HCT116 (cell line): Measurements from ENCODE around the gene COX5B. TPM values are rescaled to one million over a fixed set of nuclear protein-coding genes. Genes with fewer than 3 reads are reported as not detected.

Experiments
- ATAC-seq: fragments of 200-7000 bp; cut with Tn5 transposase; 2 replicates; pipeline ENCODE4 v1.9.1; 2020; ENCODE audit warnings: mild to moderate bottlenecking, moderate library complexity
- BruUV-seq: library from RNA; stranded (reverse); fragments of 400-500 nt; replicated peaks from 2 replicates; lab custom pipeline; 2021; lab: Mats Ljungman, UMichigan
- CTCF ChIA-PET: fragments of 300-600 bp; sonication (Branson Sonifier 250); formaldehyde crosslinking; loops from one replicate; lab custom pipeline; 2021; ENCODE audit warnings: antibody characterized with exemption; lab: Charles Lee
- POLR2A ChIA-PET: fragments of 300-600, 350-600 bp; sonication (Branson Sonifier 250); formaldehyde crosslinking; loops from one replicate; lab custom pipeline; 2021; ENCODE audit warnings: antibody characterized with exemption; lab: Charles Lee
- RAD21 ChIA-PET, 2 experiments: fragments of 300-600 bp; sonication (Branson Sonifier 250); formaldehyde crosslinking; loops; one replicate each; lab custom pipeline; 2023; ENCODE audit warnings: low total read pairs in 2 of 2; ENCODE audit not compliant: uncharacterized antibody in 2 of 2, unreplicated experiment in 2 of 2, low non-redundant PET in 1 of 2; lab: Charles Lee
- DNase-seq: peaks from one replicate; pipeline ENCODE4 v3.0.0-alpha.2; 2010; ENCODE audit warnings: low read depth, low spot score
- H2AFZ ChIP-seq: fragments of 200-600 bp; shearing (Covaris generic), sonication (generic); 2 replicates; pipeline ENCODE4 v1.6.1; 2017; ENCODE audit warnings: low read depth, mixed run types, mixed read lengths, antibody characterized with exemption, low read length; ENCODE audit not compliant: poor library complexity, severe bottlenecking
- H3K27ac ChIP-seq: 2 replicates; pipeline ENCODE4 v1.5.1; 2012; ENCODE audit warnings: low read depth, low read length
- H3K27me3 ChIP-seq: fragments of 200-600 bp; sonication (generic); 2 replicates; pipeline ENCODE4 v1.6.1; 2016; ENCODE audit warnings: mixed run types, low read length, mixed read lengths; ENCODE audit not compliant: insufficient read depth
- H3K36me3 ChIP-seq, 2 experiments: fragments of 200-500 bp in 1 of 2; fragments of 200-600 bp in 1 of 2; sonication (Bioruptor generic) in 1 of 2; sonication (generic) in 1 of 2; 2 replicates each; pipeline versions ENCODE4 v1.5.1 to v1.6.1; 2014 to 2016; ENCODE audit warnings: low read length in 2 of 2, inconsistent platforms in 1 of 2, mixed read lengths in 1 of 2, mixed run types in 1 of 2; ENCODE audit not compliant: insufficient read depth in 2 of 2, control insufficient read depth in 1 of 2
- H3K4me1 ChIP-seq, 2 experiments: fragments of 200-600 bp in 1 of 2; sonication (generic) in 1 of 2; 2 replicates each; pipeline versions ENCODE4 v1.5.1 to v1.6.1; 2012 to 2017; ENCODE audit warnings: low read length in 2 of 2, inconsistent platforms in 1 of 2, mild to moderate bottlenecking in 1 of 2, mixed read lengths in 1 of 2, mixed run types in 1 of 2, moderate library complexity in 1 of 2; ENCODE audit not compliant: insufficient read depth in 2 of 2, control insufficient read depth in 1 of 2
- H3K4me2 ChIP-seq: fragments of 200-600 bp; sonication (generic); 2 replicates; pipeline ENCODE4 v1.6.1; 2017; ENCODE audit warnings: mixed run types, low read length, mixed read lengths
- H3K4me3 ChIP-seq, 2 experiments: fragments of 200-600 bp in 1 of 2; sonication (generic) in 1 of 2; replicated peaks in 1 of 2; 2 replicates each; pipeline ENCODE4 v1.5.1; 2011 to 2016; ENCODE audit warnings: low read length in 2 of 2, control low read depth in 1 of 2, low read depth in 1 of 2, mild to moderate bottlenecking in 1 of 2, mixed read lengths in 1 of 2, mixed run types in 1 of 2
- H3K79me2 ChIP-seq: fragments of 200-600 bp; sonication (generic); 2 replicates; pipeline ENCODE4 v1.6.1; 2017; ENCODE audit warnings: mild to moderate bottlenecking, mixed run types, low read length, moderate library complexity, mixed read lengths; ENCODE audit not compliant: insufficient read depth
- H3K9ac ChIP-seq: fragments of 200-600 bp; sonication (generic); 2 replicates; pipeline ENCODE4 v1.6.1; 2016; ENCODE audit warnings: low read length, mixed read lengths
- H3K9me2 ChIP-seq: fragments of 200-600 bp; sonication (generic), shearing (Covaris generic); 2 replicates; pipeline ENCODE4 v1.6.1; 2017; ENCODE audit warnings: mixed run types, mild to moderate bottlenecking, moderate library complexity; ENCODE audit not compliant: insufficient read depth
- H3K9me3 ChIP-seq, 2 experiments: fragments of 200-500 bp in 1 of 2; fragments of 200-600 bp in 1 of 2; sonication (Bioruptor generic) in 1 of 2; sonication (generic) in 1 of 2; 2 replicates each; pipeline ENCODE4 v1.6.1; 2014 to 2017; ENCODE audit warnings: low read length in 2 of 2, mixed read lengths in 2 of 2, inconsistent platforms in 1 of 2, low read depth in 1 of 2, mild to moderate bottlenecking in 1 of 2, mixed run types in 1 of 2, moderate library complexity in 1 of 2; ENCODE audit not compliant: control insufficient read depth in 1 of 2, insufficient read depth in 1 of 2
- H4K20me1 ChIP-seq: fragments of 200-600 bp; sonication (generic), shearing (Covaris generic); 2 replicates; pipeline ENCODE4 v1.6.1; 2017; ENCODE audit warnings: mixed run types, mild to moderate bottlenecking, moderate library complexity; ENCODE audit not compliant: insufficient read depth
- CEBPB ChIP-seq: IDR thresholded peaks from 2 replicates; pipeline ENCODE4 v1.6.1; 2012; ENCODE audit warnings: low read depth
- ELF1 ChIP-seq: IDR thresholded peaks from 2 replicates; pipeline ENCODE4 v1.6.1; 2012; ENCODE audit warnings: low read depth, borderline replicate concordance
- FOSL1 ChIP-seq: IDR thresholded peaks from 2 replicates; pipeline ENCODE4 v1.6.1; 2012; ENCODE audit warnings: low read depth
- TCF7L2 ChIP-seq: IDR thresholded peaks from 2 replicates; pipeline ENCODE4 v1.7.0; 2011; ENCODE audit warnings: borderline replicate concordance, inconsistent platforms; ENCODE audit not compliant: insufficient read depth, insufficient read length; ENCODE audit errors: extremely low read depth
- ZBTB33 ChIP-seq: IDR thresholded peaks from 2 replicates; pipeline ENCODE4 v1.6.1; 2011; ENCODE audit warnings: mild to moderate bottlenecking, low read length, moderate library complexity; ENCODE audit not compliant: insufficient replicate concordance; ENCODE audit errors: extremely low read depth
- intact Hi-C: fragments of 100-400 bp; cut with micrococcal nuclease; formaldehyde crosslinking; loops from 2 replicates; pipeline ENCODE4 v1.10.0; 2022
- total RNA-seq: library from RNA; stranded (reverse); gene quantifications from one replicate; pipeline ENCODE4 v1.2.1, GENCODE V29; 2021; ENCODE audit not compliant: unreplicated experiment

Gene COX5B
- total RNA-seq, 1 experiment from 2014 or later, result 283 TPM

GRCh38 chr2:97673182-97673914 lies 27.5 kb downstream of the COX5B start:
- DNase-seq, result no peak
- no TSS peak for BruUV-seq
- POLR2A ChIA-PET, result interaction anchor here (1.2 kb wide), 1 partner anchor 9 kb away, joined by 3 read pairs; the partner anchor contains the start of gene ACTR1B

GRCh38 chr2:97673915-97674283 lies 28.0 kb downstream of the COX5B start:
- Histone ChIP-seq H3K9me3 (no peaks in the 10 kb centered on the region), H3K4me3 (no peak overlapping the region), H3K79me2 (no peaks in the 10 kb centered on the region), H3K4me1 (no peaks in the 10 kb centered on the region), H4K20me1 (no peaks in the 10 kb centered on the region), H3K36me3 (no peaks in the 10 kb centered on the region), H3K9me2 (no peaks in the 10 kb centered on the region), H2AFZ (no peak overlapping the region), H3K9ac (no peak overlapping the region), H3K27me3 (no peaks in the 10 kb centered on the region), H3K4me2 (no peak overlapping the region), H3K27ac (no peak overlapping the region)
- CTCF ChIA-PET, result interaction anchor here (1.7 kb wide), 1 partner anchor 9 kb away, joined by 7 read pairs; no protein-coding TSS in a partner anchor
- POLR2A ChIA-PET, result no interaction called here
- BruUV-seq, result no TSS peak
- ATAC-seq (no peak), DNase-seq (no peak)
- intact Hi-C loops, result no loop called here
- RAD21 ChIA-PET, result no interaction called here
- no peak for TF ChIP-seq ELF1
- TF ChIP-seq CEBPB, result no peak

More at GRCh38 chr2:97673182-97673914, 27.5 kb downstream of the COX5B start:
- Histone ChIP-seq H3K4me3 (no peak overlapping the region), H3K9me3 (no peaks in the 10 kb centered on the region), H3K9ac (no peak overlapping the region), H3K79me2 (no peaks in the 10 kb centered on the region), H3K36me3 (no peaks in the 10 kb centered on the region), H2AFZ (no peak overlapping the region), H3K4me1 (no peaks in the 10 kb centered on the region), H3K4me2 (no peak overlapping the region), H3K27me3 (no peaks in the 10 kb centered on the region)
- no peak for ATAC-seq
- intact Hi-C loops, result no loop called here
- RAD21 ChIA-PET, result no interaction called here
- CTCF ChIA-PET, result interaction anchor here (1.7 kb wide), 1 partner anchor 9 kb away, joined by 7 read pairs; no protein-coding TSS in a partner anchor
- TF ChIP-seq FOSL1 (no peak), TCF7L2 (no peak), ZBTB33 (no peak)
- TF ChIP-seq, all 23 proteins: peak for 0
- H4K20me1 ChIP-seq, result no peaks in the 10 kb centered on the region
- no peaks in the 10 kb centered on the region for H3K9me2 ChIP-seq
- no peak overlapping the region for H3K27ac ChIP-seq
